ENCODE measurements around the gene GAGE10. TPM values are rescaled to one million over a fixed set of nuclear protein-coding genes. Genes with fewer than 3 reads are reported as not detected.

GAGE10 gene
- total RNA-seq, 1 experiment from 2014 or later, result not detected

- TF ChIP-seq FOXP4 (CRISPR knock-in tag; IDR thresholded peaks at IDR 0.05), result no peak
- TF ChIP-seq NFYB (CRISPR knock-in tag; conservative IDR thresholded peaks at IDR 0.05; ENCODE audit: low read depth), result no peak
- TF ChIP-seq ATF1 (CRISPR knock-in tag; IDR thresholded peaks at IDR 0.05), result no peak
These were observed 47.0 kb upstream of the GAGE10 start (continued) for GRCh38 chrX:49256268-49256995.

- ChIA-PET CTCF (no interaction called here), POLR2A (no interaction called here)
- no peak overlapping the region for H3K27ac Mint-ChIP-seq
- H3K4me1 Mint-ChIP-seq, result no peaks in the 10 kb centered on the region
- H3K27me3 Mint-ChIP-seq (ENCODE audit: low read depth), result peaks cover 2% of the 10 kb centered on the region; the same call in 1 of the 2 replicates
- no peaks in the 10 kb centered on the region for H3K36me3 Mint-ChIP-seq
- ATAC-seq (no peak), DNase-seq (ENCODE audit: low spot score) (no peak)
- TF ChIP-seq KAT7 (CRISPR knock-in tag; IDR thresholded peaks at IDR 0.05; ENCODE audit: borderline replicate concordance) (no peak), EMX1 (CRISPR knock-in tag; IDR thresholded peaks at IDR 0.05) (no peak), CDX4 (CRISPR knock-in tag; IDR thresholded peaks at IDR 0.05; ENCODE audit: borderline replicate concordance) (no peak), ZNF396 (CRISPR knock-in tag; IDR thresholded peaks at IDR 0.05; ENCODE audit: borderline replicate concordance) (no peak), PREB (CRISPR knock-in tag; IDR thresholded peaks at IDR 0.05; ENCODE audit: borderline replicate concordance) (no peak), NR2C2 (CRISPR knock-in tag; IDR thresholded peaks at IDR 0.05) (no peak), ZNF121 (CRISPR knock-in tag; IDR thresholded peaks at IDR 0.05) (no peak), PRDM15 (CRISPR knock-in tag; IDR thresholded peaks at IDR 0.05) (no peak)
- TF ChIP-seq, protein P1, sequence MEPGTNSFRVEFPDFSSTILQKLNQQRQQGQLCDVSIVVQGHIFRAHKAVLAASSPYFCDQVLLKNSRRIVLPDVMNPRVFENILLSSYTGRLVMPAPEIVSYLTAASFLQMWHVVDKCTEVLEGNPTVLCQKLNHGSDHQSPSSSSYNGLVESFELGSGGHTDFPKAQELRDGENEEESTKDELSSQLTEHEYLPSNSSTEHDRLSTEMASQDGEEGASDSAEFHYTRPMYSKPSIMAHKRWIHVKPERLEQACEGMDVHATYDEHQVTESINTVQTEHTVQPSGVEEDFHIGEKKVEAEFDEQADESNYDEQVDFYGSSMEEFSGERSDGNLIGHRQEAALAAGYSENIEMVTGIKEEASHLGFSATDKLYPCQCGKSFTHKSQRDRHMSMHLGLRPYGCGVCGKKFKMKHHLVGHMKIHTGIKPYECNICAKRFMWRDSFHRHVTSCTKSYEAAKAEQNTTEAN (CRISPR knock-in tag; IDR thresholded peaks at IDR 0.05), result no peak
- TF ChIP-seq, protein P2, sequence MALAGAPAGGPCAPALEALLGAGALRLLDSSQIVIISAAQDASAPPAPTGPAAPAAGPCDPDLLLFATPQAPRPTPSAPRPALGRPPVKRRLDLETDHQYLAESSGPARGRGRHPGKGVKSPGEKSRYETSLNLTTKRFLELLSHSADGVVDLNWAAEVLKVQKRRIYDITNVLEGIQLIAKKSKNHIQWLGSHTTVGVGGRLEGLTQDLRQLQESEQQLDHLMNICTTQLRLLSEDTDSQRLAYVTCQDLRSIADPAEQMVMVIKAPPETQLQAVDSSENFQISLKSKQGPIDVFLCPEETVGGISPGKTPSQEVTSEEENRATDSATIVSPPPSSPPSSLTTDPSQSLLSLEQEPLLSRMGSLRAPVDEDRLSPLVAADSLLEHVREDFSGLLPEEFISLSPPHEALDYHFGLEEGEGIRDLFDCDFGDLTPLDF (CRISPR knock-in tag; IDR thresholded peaks at IDR 0.05), result no peak
- H3K9me3 Mint-ChIP-seq, result no peaks in the 10 kb centered on the region
- H3K4me3 Mint-ChIP-seq, result no peak overlapping the region
These were observed 46.2 kb upstream of the GAGE10 start for GRCh38 chrX:49257074-49257790.
